PC-3 (cell line): ENCODE results near the gene RIC8B.

Experiments used
- EZH2 ChIP-seq: fragments of 300-600 bp; sonication (generic); IDR thresholded peaks from one replicate; pipeline ENCODE4 v1.6.1; 2017; ENCODE audit warnings: antibody characterized with exemption, mild to moderate bottlenecking, low read length; ENCODE audit not compliant: unreplicated experiment
- EZH2phosphoT487 ChIP-seq: fragments of 300-600 bp; sonication (generic); IDR thresholded peaks from 2 replicates; pipeline ENCODE4 v1.6.1; 2018; ENCODE audit warnings: mild to moderate bottlenecking, antibody characterized with exemption, low read length, borderline replicate concordance
- TF ChIP-seq, protein P1 (sequence below): fragments of 300-600 bp; sonication (generic); conservative IDR thresholded peaks from 2 replicates; pipeline ENCODE4 v1.5.1; 2017; ENCODE audit warnings: antibody characterized with exemption, low read depth, mild to moderate bottlenecking, low read length

DNA sequence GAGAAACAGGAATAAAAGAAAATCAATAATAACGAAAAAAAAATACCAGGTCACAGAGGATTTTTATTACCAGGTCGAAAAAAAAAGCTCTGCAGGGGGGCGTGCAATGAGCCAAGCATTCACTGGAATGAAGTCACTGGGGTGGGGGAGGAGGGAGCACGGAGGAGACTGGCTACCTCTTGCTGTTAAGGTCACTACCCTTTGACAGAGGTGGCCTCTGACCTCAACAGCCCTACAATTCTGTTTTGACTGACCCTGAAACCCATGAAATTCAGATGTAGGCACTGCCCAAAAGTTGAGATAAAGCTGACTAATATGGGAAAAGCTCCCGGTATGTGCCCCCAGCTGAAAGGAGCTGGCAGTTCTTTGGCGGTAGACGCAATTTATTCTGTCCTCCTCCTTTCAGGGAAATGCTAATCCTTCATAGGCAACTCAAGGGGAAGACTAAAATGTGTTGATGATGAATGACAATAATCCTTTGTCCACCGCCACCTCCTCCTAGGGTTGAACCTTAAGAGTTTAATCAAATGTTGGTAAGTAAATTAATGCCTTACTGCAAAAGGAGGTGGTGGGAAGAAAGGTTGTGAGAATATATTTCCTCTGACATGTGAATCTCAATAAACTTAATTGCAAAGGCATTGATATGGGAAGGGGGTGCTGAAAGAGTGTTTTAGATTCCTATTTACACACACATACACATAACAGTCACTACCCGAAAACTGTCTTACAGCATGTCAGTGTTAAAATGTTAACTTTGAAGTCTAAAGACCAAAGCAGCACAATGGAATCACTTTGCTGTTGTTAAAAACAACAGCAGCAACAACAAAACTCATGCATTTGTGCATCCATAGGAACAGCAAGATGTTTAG, 6.3 kb upstream of the RIC8B start:
- TF ChIP-seq, protein P1, sequence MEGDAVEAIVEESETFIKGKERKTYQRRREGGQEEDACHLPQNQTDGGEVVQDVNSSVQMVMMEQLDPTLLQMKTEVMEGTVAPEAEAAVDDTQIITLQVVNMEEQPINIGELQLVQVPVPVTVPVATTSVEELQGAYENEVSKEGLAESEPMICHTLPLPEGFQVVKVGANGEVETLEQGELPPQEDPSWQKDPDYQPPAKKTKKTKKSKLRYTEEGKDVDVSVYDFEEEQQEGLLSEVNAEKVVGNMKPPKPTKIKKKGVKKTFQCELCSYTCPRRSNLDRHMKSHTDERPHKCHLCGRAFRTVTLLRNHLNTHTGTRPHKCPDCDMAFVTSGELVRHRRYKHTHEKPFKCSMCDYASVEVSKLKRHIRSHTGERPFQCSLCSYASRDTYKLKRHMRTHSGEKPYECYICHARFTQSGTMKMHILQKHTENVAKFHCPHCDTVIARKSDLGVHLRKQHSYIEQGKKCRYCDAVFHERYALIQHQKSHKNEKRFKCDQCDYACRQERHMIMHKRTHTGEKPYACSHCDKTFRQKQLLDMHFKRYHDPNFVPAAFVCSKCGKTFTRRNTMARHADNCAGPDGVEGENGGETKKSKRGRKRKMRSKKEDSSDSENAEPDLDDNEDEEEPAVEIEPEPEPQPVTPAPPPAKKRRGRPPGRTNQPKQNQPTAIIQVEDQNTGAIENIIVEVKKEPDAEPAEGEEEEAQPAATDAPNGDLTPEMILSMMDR: no peak
- TF ChIP-seq EZH2 (no peak), EZH2phosphoT487 (no peak)
